Mesenchymal stem cell (in vitro differentiated cells and primary cell): Measurements from ENCODE around the gene PRKCQ.

Experiments
- DNase-seq: peaks from one replicate; pipeline ENCODE4 v3.0.0-alpha.2; 2013
- H2AFZ ChIP-seq: one replicate; pipeline ENCODE4 v1.6.1; 2013; ENCODE audit warnings: low read depth, mild to moderate bottlenecking, control low read depth, inconsistent platforms, low read length, moderate library complexity
- H2AK5ac ChIP-seq: 2 replicates; pipeline ENCODE4 v1.6.1; 2013; ENCODE audit warnings: low read length, moderate library complexity, mild to moderate bottlenecking, inconsistent platforms; ENCODE audit not compliant: severe bottlenecking
- H2BK120ac ChIP-seq: one replicate; pipeline ENCODE4 v1.6.1; 2013; ENCODE audit warnings: low read depth, mild to moderate bottlenecking, inconsistent platforms, low read length, moderate library complexity
- H2BK12ac ChIP-seq, 2 experiments: one replicate each; pipeline ENCODE4 v1.6.1; 2013; ENCODE audit warnings: inconsistent platforms in 2 of 2, low read length in 2 of 2, mild to moderate bottlenecking in 2 of 2, moderate library complexity in 2 of 2, control low read depth in 1 of 2
- H2BK15ac ChIP-seq: one replicate; pipeline ENCODE4 v1.6.1; 2013; ENCODE audit warnings: mild to moderate bottlenecking, low read depth, inconsistent platforms; ENCODE audit not compliant: poor library complexity, severe bottlenecking
- H2BK5ac ChIP-seq: 2 replicates; pipeline ENCODE4 v1.6.1; 2013; ENCODE audit warnings: low read depth, mild to moderate bottlenecking, low read length, control low read depth, inconsistent platforms; ENCODE audit not compliant: poor library complexity, severe bottlenecking
- H3K14ac ChIP-seq, 2 experiments: one replicate each; pipeline ENCODE4 v1.6.1; 2013; ENCODE audit warnings: inconsistent platforms in 2 of 2, low read length in 2 of 2, control low read depth in 1 of 2, mild to moderate bottlenecking in 1 of 2, moderate library complexity in 1 of 2
- H3K18ac ChIP-seq, 2 experiments: one replicate each; pipeline ENCODE4 v1.6.1; 2013; ENCODE audit warnings: inconsistent platforms in 2 of 2, low read length in 2 of 2, control low read depth in 1 of 2, low read depth in 1 of 2, mild to moderate bottlenecking in 1 of 2
- H3K23ac ChIP-seq, 2 experiments: one replicate each; pipeline ENCODE4 v1.6.1; 2013; ENCODE audit warnings: inconsistent platforms in 2 of 2, low read length in 2 of 2, mild to moderate bottlenecking in 2 of 2, moderate library complexity in 2 of 2, control low read depth in 1 of 2
- H3K27ac ChIP-seq: 2 replicates; pipeline ENCODE4 v1.5.1; 2013; ENCODE audit warnings: mild to moderate bottlenecking, moderate library complexity, low read length, control low read depth, inconsistent platforms; ENCODE audit not compliant: poor library complexity, severe bottlenecking
- H3K27me3 ChIP-seq, 2 experiments: 2 replicates each; pipeline versions ENCODE4 v1.6.1 to v1.7.0; 2013; ENCODE audit warnings: low read length in 2 of 2, mild to moderate bottlenecking in 2 of 2, moderate library complexity in 2 of 2, control low read depth in 1 of 2, inconsistent platforms in 1 of 2; ENCODE audit not compliant: control insufficient read depth in 1 of 2, insufficient read depth in 1 of 2
- H3K36me3 ChIP-seq, 2 experiments: 2 replicates each; pipeline versions ENCODE4 v1.6.1 to v1.7.0; 2013; ENCODE audit warnings: low read length in 2 of 2, control low read depth in 1 of 2, inconsistent platforms in 1 of 2, low read depth in 1 of 2, mild to moderate bottlenecking in 1 of 2; ENCODE audit not compliant: insufficient read depth in 2 of 2, control insufficient read depth in 1 of 2
- H3K4ac ChIP-seq, 2 experiments: one replicate each; pipeline ENCODE4 v1.6.1; 2013; ENCODE audit warnings: inconsistent platforms in 2 of 2, low read length in 2 of 2, mild to moderate bottlenecking in 2 of 2, moderate library complexity in 2 of 2, control low read depth in 1 of 2, low read depth in 1 of 2
- H3K4me1 ChIP-seq: 2 replicates; pipeline ENCODE4 v1.6.1; 2013; ENCODE audit warnings: low read depth, low read length, control low read depth; ENCODE audit not compliant: control insufficient read depth, insufficient read depth
- H3K4me2 ChIP-seq: 2 replicates; pipeline ENCODE4 v1.6.1; 2013; ENCODE audit warnings: low read length, mild to moderate bottlenecking, inconsistent platforms; ENCODE audit not compliant: poor library complexity, severe bottlenecking
- H3K4me3 ChIP-seq, 2 experiments: 2 replicates each; pipeline versions ENCODE4 v1.5.1 to v1.7.0; 2013; ENCODE audit warnings: low read length in 2 of 2, mild to moderate bottlenecking in 2 of 2, control low read depth in 1 of 2, low read depth in 1 of 2; ENCODE audit not compliant: insufficient read depth in 1 of 2
- H3K79me1 ChIP-seq: replicated peaks from 2 replicates; pipeline ENCODE4 v1.6.1; 2013; ENCODE audit warnings: mild to moderate bottlenecking, control low read depth, low read length, inconsistent platforms; ENCODE audit not compliant: poor library complexity, severe bottlenecking
- H3K9ac ChIP-seq: 2 replicates; pipeline ENCODE4 v1.7.0; 2013; ENCODE audit warnings: mild to moderate bottlenecking, low read length, moderate library complexity
- H3K9me3 ChIP-seq: 2 replicates; pipeline ENCODE4 v1.7.0; 2013; ENCODE audit warnings: mild to moderate bottlenecking, low read length; ENCODE audit not compliant: control insufficient read depth
- H4K8ac ChIP-seq: one replicate; pipeline ENCODE4 v1.6.1; 2013; ENCODE audit warnings: inconsistent platforms, mild to moderate bottlenecking, low read length, moderate library complexity
- H4K91ac ChIP-seq: one replicate; pipeline ENCODE4 v1.6.1; 2013; ENCODE audit warnings: mild to moderate bottlenecking, low read length, inconsistent platforms
- WGBS: methylation state at CpG from one replicate; pipeline ENCODE4 v1.1.7; 2013; ENCODE audit warnings: mixed read lengths; 5-methylcytosine and 5-hydroxymethylcytosine counted together

PRKCQ gene

GRCh38 chr10:6567203-6567703 lies 12.8 kb downstream of the PRKCQ start:
- no peak overlapping the region for H2AFZ ChIP-seq
- WGBS = 98% methylated on average over 4 of the region's 5 CpGs

DNA sequence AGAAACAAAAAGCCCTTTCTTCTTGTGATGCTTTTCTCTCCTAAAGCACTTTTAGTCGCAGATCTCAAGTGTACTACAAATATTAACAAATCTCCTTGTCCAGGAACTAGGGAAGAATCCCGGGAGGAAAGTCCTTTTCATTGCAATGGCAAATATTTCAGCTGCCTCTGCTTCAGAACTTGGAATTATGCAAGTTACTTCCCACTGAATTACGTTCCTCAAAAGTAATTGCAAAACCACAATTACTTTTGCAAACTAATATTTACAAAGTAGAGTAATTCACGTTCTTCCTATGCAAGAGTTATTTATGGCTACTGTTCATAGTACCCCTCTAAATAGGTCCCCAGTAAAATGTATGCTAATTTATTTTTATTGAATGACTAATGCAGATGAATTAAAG lies 14.5 kb downstream of the PRKCQ start:
- no peak overlapping the region for H2BK12ac ChIP-seq
- H2BK120ac ChIP-seq = no peak overlapping the region
- no peak overlapping the region for H3K4ac ChIP-seq
- no peaks in the 10 kb centered on the region for H3K9me3 ChIP-seq
- H3K4me2 ChIP-seq = no peak overlapping the region
- DNase-seq = peak; percentile 24
- H3K9ac ChIP-seq = no peak overlapping the region
- peaks cover 12 to 57% of the 10 kb centered on the region in 2 experiments for H3K27me3 ChIP-seq
- H3K18ac ChIP-seq = no peak overlapping the region
- no peak overlapping the region for H2AK5ac ChIP-seq
- H2BK15ac ChIP-seq = no peak overlapping the region
- no peak overlapping the region for H3K14ac ChIP-seq
- H4K91ac ChIP-seq = no peak overlapping the region
- 57% methylated on average over 3 of the region's 4 CpGs for WGBS
- H3K4me1 ChIP-seq = no peaks in the 10 kb centered on the region
- no peak overlapping the region for H3K27ac ChIP-seq
- H3K79me1 ChIP-seq = no peaks in the 10 kb centered on the region
- no peak overlapping the region for H3K4me3 ChIP-seq
- no peak overlapping the region for H3K23ac ChIP-seq
- H2BK5ac ChIP-seq = no peak overlapping the region
- H4K8ac ChIP-seq = no peak overlapping the region
- H3K36me3 ChIP-seq = no peaks in the 10 kb centered on the region
- H2AFZ ChIP-seq = no peak overlapping the region

More at GRCh38 chr10:6567203-6567703, 12.8 kb downstream of the PRKCQ start:
- H3K18ac ChIP-seq = no peak overlapping the region
- H3K4me1 ChIP-seq = no peaks in the 10 kb centered on the region
- H3K4ac ChIP-seq = no peak overlapping the region
- no peak overlapping the region for H3K27ac ChIP-seq
- H3K4me3 ChIP-seq = no peak overlapping the region
- H2BK15ac ChIP-seq = no peak overlapping the region
- no peak overlapping the region for H2BK12ac ChIP-seq
- no peak overlapping the region for H3K9ac ChIP-seq
- no peak overlapping the region for H3K4me2 ChIP-seq
- no peak overlapping the region for H2AK5ac ChIP-seq
- no peak for DNase-seq
- H3K79me1 ChIP-seq = no peaks in the 10 kb centered on the region
- H3K27me3 ChIP-seq = peaks cover 15 to 65% of the 10 kb centered on the region in 2 experiments
- H3K9me3 ChIP-seq = no peaks in the 10 kb centered on the region
- peak overlapping the region; percentile 23 for H4K8ac ChIP-seq
- no peak overlapping the region for H3K23ac ChIP-seq
- no peak overlapping the region for H4K91ac ChIP-seq
- H3K36me3 ChIP-seq = no peaks in the 10 kb centered on the region
- no peak overlapping the region for H2BK5ac ChIP-seq
- no peak overlapping the region for H2BK120ac ChIP-seq
- no peak overlapping the region for H3K14ac ChIP-seq

DNA sequence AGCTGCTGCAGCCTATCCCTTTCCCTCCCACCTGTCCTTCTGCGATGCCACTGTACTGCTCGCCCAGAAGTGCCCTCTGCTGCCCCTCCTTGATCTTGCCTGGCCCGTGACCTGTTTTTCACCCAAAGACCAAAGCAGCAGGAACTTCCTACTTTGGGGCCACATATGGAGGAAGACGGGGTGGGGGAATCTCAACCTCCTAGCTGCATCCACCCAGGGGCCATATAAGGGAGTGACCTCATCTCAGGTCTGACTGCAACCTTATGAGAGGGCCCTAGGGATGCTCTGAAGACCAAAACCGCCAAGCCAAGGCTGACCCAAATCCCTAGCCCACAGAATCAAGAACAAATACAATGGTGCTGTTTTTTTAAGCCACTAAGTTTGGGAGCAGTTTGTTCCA lies 15.7 kb downstream of the PRKCQ start:
- Histone ChIP-seq H2BK120ac (no peak overlapping the region), H3K79me1 (no peaks in the 10 kb centered on the region), H2AFZ (no peak overlapping the region), H3K4me3 (no peak overlapping the region), H3K9me3 (no peaks in the 10 kb centered on the region), H3K4me1 (no peaks in the 10 kb centered on the region), H2AK5ac (no peak overlapping the region), H2BK12ac (no peak overlapping the region), H4K91ac (no peak overlapping the region), H3K18ac (no peak overlapping the region), H3K27ac (no peak overlapping the region), H3K23ac (no peak overlapping the region), H3K9ac (no peak overlapping the region), H3K27me3 (peaks cover 8 to 50% of the 10 kb centered on the region in 2 experiments), H3K4ac (no peak overlapping the region), H3K36me3 (no peaks in the 10 kb centered on the region), H2BK15ac (no peak overlapping the region), H2BK5ac (no peak overlapping the region), H4K8ac (no peak overlapping the region), H3K4me2 (no peak overlapping the region), H3K14ac (no peak overlapping the region)
- no peak for DNase-seq
- 66% methylated on average over 5 of the region's 5 CpGs for WGBS

DNA sequence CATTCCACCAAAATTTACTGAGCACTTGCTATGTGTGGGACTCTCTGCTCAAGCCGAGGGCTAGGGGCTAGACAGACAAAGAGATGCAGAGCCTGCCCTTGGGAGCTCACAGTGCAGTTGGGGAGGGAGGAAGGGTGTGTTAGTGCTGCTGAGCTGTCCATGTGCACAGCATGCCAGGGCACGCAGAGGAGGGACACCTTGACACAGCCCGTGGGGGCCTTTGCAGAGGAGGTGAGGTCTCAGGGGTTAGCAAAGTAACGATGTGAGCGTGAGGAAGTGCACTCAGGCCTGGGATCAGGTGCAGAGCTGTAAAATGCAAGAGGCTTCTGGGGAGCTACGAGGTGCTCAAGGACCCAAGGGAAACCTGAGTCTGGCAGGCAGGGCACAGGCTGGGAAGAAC lies 16.3 kb downstream of the PRKCQ start:
- no peak overlapping the region for H3K14ac ChIP-seq
- H3K79me1 ChIP-seq = no peaks in the 10 kb centered on the region
- H3K4me2 ChIP-seq = no peak overlapping the region
- H3K18ac ChIP-seq = no peak overlapping the region
- H3K4ac ChIP-seq = no peak overlapping the region
- no peak overlapping the region for H3K4me3 ChIP-seq
- no peak overlapping the region for H2AFZ ChIP-seq
- H4K8ac ChIP-seq = peak overlapping the region; percentile 50
- no peak overlapping the region for H2AK5ac ChIP-seq
- peaks cover 8 to 43% of the 10 kb centered on the region in 2 experiments for H3K27me3 ChIP-seq
- H4K91ac ChIP-seq = no peak overlapping the region
- H2BK15ac ChIP-seq = no peak overlapping the region
- H3K9me3 ChIP-seq = no peaks in the 10 kb centered on the region
- no peaks in the 10 kb centered on the region for H3K36me3 ChIP-seq
- H2BK5ac ChIP-seq = no peak overlapping the region
- WGBS = 89% methylated on average over 6 of the region's 6 CpGs
- H2BK120ac ChIP-seq = no peak overlapping the region
- H2BK12ac ChIP-seq = peak overlapping the region in 1 of 2 experiments; percentile 19
- no peak overlapping the region for H3K23ac ChIP-seq
- no peak overlapping the region for H3K9ac ChIP-seq
- DNase-seq = no peak
- no peaks in the 10 kb centered on the region for H3K4me1 ChIP-seq
- no peak overlapping the region for H3K27ac ChIP-seq
